Measurements from ENCODE around the gene HRH1.

The HRH1 gene

DNA sequence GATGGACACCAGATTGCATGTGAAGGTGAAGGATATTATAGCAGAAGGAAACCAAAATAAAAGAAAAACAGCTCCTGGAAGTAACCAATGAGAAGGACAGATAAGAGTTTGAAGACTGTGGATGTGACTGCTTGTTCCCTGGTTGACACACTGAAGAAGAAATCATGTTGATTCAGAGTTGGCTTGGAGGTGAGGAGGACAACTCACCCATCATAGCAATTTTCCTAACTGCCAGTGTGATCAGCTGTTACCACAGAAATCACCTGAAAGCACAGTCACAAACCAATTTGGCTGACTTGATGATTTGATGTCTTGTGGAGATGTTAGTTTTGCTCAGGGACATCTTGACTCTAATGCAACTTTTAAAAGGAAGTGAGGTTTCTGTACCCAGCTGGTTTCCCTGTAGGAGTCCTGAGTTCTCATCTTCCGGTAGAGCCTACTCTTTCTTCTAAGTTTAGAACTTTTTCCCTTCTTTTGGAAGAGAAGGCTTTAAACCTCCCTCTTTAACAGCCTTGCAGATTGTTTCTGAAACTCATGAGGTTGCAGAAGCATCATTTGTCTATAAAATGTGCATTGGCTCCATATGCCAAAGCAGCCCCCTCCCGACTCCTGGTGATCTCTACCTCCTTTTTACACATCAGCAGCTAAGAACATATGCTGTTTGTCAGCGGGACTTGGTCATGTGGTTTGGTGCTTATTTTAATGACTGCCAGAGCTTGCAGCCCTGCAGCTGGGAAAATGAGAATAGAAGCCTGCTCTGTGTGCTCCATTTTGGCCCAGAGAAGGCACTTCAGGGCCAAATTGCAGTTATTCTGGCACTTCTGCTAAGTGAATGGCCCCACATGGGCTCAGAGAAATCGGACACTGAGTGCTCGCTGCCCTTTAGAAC is 128.2 kb downstream of the HRH1 start:
- TF ChIP-seq, protein P1, sequence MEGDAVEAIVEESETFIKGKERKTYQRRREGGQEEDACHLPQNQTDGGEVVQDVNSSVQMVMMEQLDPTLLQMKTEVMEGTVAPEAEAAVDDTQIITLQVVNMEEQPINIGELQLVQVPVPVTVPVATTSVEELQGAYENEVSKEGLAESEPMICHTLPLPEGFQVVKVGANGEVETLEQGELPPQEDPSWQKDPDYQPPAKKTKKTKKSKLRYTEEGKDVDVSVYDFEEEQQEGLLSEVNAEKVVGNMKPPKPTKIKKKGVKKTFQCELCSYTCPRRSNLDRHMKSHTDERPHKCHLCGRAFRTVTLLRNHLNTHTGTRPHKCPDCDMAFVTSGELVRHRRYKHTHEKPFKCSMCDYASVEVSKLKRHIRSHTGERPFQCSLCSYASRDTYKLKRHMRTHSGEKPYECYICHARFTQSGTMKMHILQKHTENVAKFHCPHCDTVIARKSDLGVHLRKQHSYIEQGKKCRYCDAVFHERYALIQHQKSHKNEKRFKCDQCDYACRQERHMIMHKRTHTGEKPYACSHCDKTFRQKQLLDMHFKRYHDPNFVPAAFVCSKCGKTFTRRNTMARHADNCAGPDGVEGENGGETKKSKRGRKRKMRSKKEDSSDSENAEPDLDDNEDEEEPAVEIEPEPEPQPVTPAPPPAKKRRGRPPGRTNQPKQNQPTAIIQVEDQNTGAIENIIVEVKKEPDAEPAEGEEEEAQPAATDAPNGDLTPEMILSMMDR (IDR thresholded peaks at IDR 0.05) = no peak
- no peak for DNase-seq (ENCODE audit: low spot score)
- peak overlapping the region in 1 of 2 donors; percentile 46 for H3K27ac ChIP-seq
- H3K4me3 ChIP-seq = no peak overlapping the region

DNA sequence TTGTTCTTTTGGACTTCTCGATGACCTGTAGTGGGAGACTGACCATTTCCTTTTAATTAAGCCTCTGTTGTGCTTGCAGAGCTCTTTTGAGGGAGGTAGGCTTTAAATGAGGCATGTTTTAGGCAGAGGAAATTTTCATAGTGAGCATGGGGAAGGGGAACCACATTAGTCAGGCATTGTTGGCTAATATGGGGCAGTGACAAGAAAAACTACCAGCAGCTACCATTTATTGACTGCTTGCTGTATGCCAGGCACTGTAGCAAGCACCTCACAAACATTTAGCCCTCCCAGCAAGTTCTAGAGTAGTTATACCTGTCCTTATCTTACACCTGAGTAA is 128.8 kb downstream of the HRH1 start:
- TF ChIP-seq, protein P1 (IDR thresholded peaks at IDR 0.05) = no peak
- no peak for DNase-seq (ENCODE audit: low spot score)
- no peak overlapping the region for H3K4me3 ChIP-seq
- peak overlapping the region in 1 of 2 donors; percentile 46 for H3K27ac ChIP-seq

DNA sequence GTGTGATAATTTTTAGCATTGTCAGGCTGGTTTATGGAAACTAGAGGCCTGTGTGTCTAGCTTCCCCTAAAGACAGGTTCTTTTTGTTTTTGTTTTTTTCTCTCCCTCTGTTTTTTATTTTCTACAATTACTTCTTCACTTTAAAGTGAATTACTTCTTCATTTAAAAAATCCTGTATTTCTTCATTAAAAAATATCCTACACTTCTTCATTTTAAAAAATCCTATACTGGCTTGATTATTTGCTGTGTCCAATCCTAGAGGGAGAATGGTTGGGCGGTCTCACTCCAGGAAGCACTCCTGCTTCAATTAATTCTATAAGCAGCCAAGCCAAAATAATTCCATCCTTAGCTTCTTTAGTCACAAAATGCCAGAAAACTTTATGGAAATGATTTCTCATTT is 129.7 kb downstream of the HRH1 start:
- no peak for DNase-seq (ENCODE audit: low spot score)
- TF ChIP-seq, protein P1 (IDR thresholded peaks at IDR 0.05) = no peak
- Histone ChIP-seq H3K4me3 (no peak overlapping the region), H3K27ac (no peak overlapping the region)

DNA sequence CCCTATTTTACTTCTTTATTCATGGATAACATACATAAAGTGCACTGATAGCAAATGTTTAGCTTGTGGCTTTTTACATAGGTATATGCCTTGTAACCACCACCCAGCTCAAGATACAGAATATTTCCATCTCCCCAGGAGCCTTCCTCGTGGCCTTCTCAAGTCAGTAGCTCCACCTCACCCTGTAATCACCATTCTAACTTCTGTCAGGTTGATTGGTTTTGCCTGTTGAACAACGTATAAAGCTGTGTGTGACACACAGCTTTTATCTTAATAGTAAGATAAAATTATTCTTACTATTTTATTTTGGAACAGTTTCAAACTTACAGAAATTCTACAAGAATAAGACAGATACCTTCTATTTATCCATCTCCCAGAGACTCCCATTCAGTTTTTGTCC is 131.2 kb downstream of the HRH1 start:
- DNase-seq (ENCODE audit: low spot score) = no peak
- TF ChIP-seq, protein P1 (IDR thresholded peaks at IDR 0.05) = no peak
- Histone ChIP-seq H3K4me3 (no peak overlapping the region), H3K27ac (no peak overlapping the region)

DNA sequence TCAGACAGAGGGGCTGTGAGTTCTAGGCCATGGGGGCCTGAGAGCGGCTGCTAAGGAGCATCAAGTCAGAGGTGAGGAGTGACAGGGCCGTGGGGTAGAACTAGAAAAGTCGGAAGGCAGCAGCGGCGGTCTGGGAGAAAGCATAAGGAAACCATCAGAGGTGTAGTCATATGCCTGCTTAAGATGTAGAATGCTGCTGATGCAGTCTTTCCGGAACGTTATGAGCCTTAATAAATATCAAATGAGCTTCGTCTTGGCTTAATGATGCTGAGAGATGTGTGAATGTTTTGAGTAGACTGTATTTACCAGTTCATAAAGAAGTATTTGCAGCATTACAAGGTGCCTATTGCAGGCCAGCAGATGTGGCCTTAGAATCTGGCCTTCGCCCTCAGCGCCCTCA is 133.1 kb downstream of the HRH1 start:
- no peak overlapping the region for H3K4me3 ChIP-seq
- DNase-seq (ENCODE audit: low spot score) = no peak

DNA sequence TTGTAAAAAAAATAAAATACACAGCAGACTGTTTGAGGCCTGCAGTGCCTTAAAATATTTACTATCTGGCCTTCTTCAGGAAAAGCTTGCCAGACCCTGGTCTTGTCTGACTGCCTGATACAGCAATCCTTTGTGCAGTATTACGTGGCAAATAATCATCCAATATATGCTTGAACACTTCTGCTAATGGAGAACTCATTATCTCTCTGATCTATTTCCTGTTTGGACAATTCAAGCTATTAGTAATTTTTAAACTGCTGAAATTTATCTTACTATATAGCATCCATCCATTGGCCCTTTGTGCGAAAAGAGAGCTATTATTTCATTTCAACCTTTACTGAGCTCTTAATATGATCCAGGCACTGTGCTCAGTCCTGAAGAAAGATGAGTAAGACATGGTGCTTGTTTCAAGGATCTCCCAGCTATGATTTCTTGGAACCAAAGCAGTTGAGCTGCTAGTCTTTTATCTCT is 133.8 kb downstream of the HRH1 start:
- Histone ChIP-seq H3K27ac (peak overlapping the region; percentile 69 to 82), H3K4me3 (no peak overlapping the region)
- no peak for DNase-seq (ENCODE audit: low spot score)
- TF ChIP-seq, protein P1 (IDR thresholded peaks at IDR 0.05) = no peak

More for the DNA sequence above, 133.1 kb downstream of the HRH1 start:
- H3K27ac ChIP-seq = peak overlapping the region; percentile 51 to 82
- TF ChIP-seq, protein P1 (IDR thresholded peaks at IDR 0.05) = no peak
